Stimulated activated naive B cell treated with anti-CD40 and anti-IgM and Interleukin-4, amounts not matched to agents 10 μg/mL and 1 μg/mL and 100 μg/mL, for 72 hours (primary cell): ENCODE measurements around the gene MYBPC2.

Experiments used
- ATAC-seq, 2 donors: fragments of 150-1000 bp; cut with Tn5 transposase; replicated peaks; 2 replicates each; pipeline ENCODE4 v1.10.0; 2021; ENCODE audit warnings: moderate library complexity in 1 of 2
- DNase-seq: peaks from one replicate; pipeline ENCODE4 v3.0.0; 2021
- H3K27ac Mint-ChIP-seq: one replicate; pipeline ENCODE4 v1.8.0; 2022; ENCODE audit warnings: mild to moderate bottlenecking, mixed read lengths
- H3K27me3 Mint-ChIP-seq, 2 donors: one replicate each; pipeline ENCODE4 v1.8.0; 2022; ENCODE audit warnings: mixed read lengths in 2 of 2
- H3K36me3 Mint-ChIP-seq, 2 donors: one replicate each; pipeline ENCODE4 v1.8.0; 2022; ENCODE audit warnings: mixed read lengths in 2 of 2, mild to moderate bottlenecking in 1 of 2
- H3K4me1 Mint-ChIP-seq, 2 donors: one replicate each; pipeline ENCODE4 v1.8.0; 2022; ENCODE audit warnings: mixed read lengths in 2 of 2, mild to moderate bottlenecking in 1 of 2
- H3K4me3 Mint-ChIP-seq, 2 donors: one replicate each; pipeline ENCODE4 v1.8.0; 2022; ENCODE audit warnings: mild to moderate bottlenecking in 2 of 2, mixed read lengths in 2 of 2, moderate library complexity in 1 of 2
- H3K9me3 Mint-ChIP-seq, 2 donors: one replicate each; pipeline ENCODE4 v1.8.0; 2022; ENCODE audit warnings: mixed read lengths in 2 of 2, mild to moderate bottlenecking in 1 of 2

MYBPC2 gene

DNA sequence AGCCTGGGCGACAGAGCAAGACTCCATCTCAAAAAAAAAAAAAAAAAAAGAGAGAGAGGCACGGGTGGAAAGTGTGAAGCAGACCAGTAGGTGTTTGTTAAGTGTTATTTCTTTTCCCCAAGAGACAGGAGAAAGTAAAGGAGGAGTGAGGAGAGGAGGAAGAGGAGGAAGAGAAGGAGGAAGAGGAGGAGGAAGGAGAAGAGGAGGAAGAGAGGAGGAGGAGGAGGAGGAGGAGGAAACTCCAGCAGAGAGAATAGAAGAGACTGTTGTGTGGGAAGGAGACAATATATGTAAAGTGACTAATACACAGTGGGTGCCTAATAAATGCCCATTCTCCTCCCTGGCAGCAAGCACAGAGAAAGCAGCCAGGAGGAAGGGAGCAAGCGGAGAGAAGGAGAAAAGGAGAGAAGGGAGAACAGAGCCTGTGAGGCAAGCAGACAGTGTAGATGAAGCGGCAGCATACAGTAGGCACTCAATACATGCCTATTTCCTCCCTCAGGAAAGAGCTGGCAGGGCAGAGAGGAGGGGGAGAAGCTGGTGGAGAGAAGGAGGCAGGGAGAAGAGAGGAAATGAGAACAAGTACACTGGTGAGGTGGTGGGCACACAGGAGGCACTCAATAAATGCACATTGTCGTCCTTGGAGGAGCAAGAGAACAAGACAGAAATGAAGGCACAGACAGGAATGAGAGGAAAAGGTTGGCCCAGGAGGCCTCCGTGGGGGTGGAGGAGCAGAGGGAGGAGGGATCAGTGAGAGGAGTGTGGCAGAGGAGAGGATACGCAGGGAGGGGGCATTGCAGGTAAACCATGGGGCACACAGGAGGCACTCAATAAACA, 61.7 kb downstream of the MYBPC2 start:
- H3K4me3 Mint-ChIP-seq, result no peak overlapping the region
- no peak overlapping the region for H3K27ac Mint-ChIP-seq
- ATAC-seq (no peak), DNase-seq (no peak)
- peaks cover 19 to 31% of the 10 kb centered on the region in 2 donors for H3K36me3 Mint-ChIP-seq
- peaks cover 22 to 23% of the 10 kb centered on the region in 2 donors for H3K4me1 Mint-ChIP-seq
- no peaks in the 10 kb centered on the region for H3K9me3 Mint-ChIP-seq
- peaks cover 8 to 14% of the 10 kb centered on the region in 2 donors for H3K27me3 Mint-ChIP-seq

DNA sequence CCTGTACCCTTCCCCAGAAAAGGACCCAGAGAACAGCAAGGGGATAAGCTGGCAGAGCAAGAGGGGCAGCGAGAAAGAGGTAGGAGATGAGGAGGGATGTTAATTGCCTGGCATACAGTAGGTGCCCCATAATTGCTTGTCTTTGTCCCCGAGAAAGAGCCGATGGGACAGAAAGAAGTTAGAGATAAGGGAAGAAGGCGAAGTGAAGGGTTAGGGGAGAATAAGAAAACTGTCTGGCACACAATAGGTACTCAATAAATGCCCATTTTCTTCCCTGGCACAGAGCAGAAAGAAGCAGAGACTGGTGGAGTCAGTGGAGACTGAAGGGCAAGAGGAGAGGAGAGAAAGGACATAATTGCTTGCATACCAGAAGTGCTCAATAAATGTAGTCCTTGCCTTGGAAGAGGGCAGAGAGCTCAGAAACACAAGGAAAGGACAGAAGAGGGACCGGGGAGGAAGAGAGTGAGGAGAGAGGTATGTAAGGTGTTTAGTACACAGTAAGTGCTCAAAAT, 62.4 kb downstream of the MYBPC2 start:
- H3K4me1 Mint-ChIP-seq, result peaks cover 21 to 22% of the 10 kb centered on the region in 2 donors

DNA sequence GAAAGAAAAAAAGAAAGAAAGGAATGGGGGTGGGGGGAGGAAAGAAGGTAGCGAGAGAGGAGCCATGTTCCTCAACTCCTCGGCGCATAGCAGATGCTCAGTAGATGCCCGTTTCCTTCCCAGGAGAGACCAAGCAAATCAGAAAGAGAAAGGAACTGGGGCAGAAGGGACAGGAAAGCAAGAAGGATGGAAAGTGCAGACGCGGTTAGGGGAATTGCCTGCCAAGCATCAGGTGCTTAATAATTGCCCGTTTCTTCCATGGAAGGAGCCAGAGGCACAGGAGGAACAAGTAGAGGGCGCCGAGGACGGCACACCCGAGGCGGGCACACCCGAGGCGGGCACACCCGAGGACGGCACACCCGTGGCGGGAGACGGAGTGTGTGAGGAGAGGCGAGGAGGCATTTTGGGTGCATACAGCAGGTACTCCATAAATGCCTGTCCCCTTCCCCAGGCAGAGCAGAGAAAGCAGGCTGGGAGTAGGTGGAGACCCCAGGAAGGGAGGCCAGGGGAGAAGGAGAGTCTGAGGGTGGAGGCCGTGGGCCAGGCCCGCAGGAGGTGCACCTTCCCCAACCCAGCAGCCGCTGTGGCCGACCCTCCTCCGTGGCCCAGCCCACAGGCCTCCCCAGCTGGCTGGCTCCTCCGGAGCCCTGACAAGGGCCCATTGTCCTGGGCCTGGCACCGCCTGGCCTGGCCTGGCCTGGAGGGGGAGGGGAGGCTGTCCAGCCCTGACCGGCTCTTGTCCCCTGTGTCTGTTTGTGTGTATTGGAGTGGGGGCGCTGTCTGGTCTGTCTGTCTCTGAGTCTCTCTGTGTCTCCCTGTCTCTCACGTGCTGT, 63.7 kb downstream of the MYBPC2 start:
- ATAC-seq (no peak), DNase-seq (no peak)
- Mint-ChIP-seq H3K36me3 (peaks cover 9 to 19% of the 10 kb centered on the region in 2 donors), H3K4me3 (no peak overlapping the region), H3K27me3 (peaks cover 6 to 11% of the 10 kb centered on the region in 2 donors), H3K9me3 (no peaks in the 10 kb centered on the region), H3K4me1 (peaks cover 11 to 12% of the 10 kb centered on the region in 2 donors), H3K27ac (no peak overlapping the region)

More for the DNA sequence above, 62.4 kb downstream of the MYBPC2 start:
- no peak overlapping the region for H3K27ac Mint-ChIP-seq
- peaks cover 8 to 14% of the 10 kb centered on the region in 2 donors for H3K27me3 Mint-ChIP-seq
- DNase-seq (no peak), ATAC-seq (no peak)
- peaks cover 15 to 26% of the 10 kb centered on the region in 2 donors for H3K36me3 Mint-ChIP-seq
- no peak overlapping the region for H3K4me3 Mint-ChIP-seq
- no peaks in the 10 kb centered on the region for H3K9me3 Mint-ChIP-seq

DNA sequence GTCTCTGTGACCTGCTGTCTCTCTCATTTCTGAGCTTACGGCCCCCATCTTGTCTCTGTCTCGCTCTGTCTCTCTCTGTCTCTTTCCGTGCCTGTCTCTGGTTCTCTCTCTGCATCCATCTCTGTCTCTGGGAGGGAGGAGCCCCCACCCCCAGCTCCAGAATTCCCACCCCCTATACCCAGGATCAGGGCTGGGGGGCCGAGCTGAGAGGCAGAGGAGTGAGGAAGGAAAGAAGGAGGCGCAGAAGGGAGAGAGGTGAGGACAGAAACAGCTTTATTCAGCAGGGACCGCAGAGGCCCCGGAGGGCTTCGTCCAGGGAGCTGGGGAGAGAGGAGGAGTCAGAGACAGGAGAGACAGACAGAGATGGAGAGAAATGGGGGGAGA, 64.3 kb downstream of the MYBPC2 start:
- no peak for DNase-seq
- H3K9me3 Mint-ChIP-seq, result no peaks in the 10 kb centered on the region
- H3K4me1 Mint-ChIP-seq, result peaks cover 4 to 5% of the 10 kb centered on the region in 2 donors
- no peak overlapping the region for H3K27ac Mint-ChIP-seq
- peaks cover 0 to 5% of the 10 kb centered on the region in 2 donors for H3K27me3 Mint-ChIP-seq
- ATAC-seq, result no peak
- no peak overlapping the region for H3K4me3 Mint-ChIP-seq
- peaks cover 9 to 23% of the 10 kb centered on the region in 2 donors for H3K36me3 Mint-ChIP-seq

DNA sequence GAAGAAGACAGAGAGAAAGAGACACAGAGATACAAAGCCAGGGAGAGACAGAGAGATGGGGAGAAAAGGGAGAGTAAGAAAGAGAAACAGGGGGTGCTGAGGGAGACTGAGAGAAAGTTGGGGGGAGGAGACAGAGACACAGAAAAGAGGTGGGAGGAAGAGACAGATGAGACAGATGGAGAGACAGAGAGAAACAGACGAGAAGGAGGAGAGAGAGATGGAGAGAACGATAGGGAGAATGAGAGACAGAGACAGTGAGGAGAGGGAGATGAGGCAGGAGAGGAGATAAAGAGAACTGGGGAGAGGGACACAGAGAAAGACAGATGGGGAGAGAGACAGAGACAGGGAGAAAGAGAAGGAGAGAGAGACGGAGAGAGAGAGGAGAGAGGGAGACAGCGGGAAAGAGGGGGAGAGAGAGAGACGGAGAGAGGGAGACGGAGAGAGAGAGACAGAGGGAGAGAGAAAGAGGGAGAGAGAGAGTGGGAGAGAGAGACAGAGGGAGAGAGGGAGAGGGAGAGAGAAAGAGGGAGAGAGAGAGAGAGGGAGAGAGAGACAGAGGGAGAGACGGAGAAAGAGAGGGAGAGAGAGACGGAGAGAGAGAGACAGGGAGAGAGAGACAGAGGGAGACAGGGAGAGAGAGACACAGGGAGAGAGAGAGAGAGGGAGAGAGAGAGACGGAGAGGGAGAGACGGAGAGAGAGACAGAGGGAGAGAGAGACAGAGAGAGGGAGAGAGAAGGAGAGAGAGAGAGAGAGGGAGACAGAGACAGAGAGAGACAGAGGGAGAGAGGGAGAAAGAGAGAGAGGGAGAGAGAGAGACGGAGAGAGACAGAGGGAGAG, 65.7 kb downstream of the MYBPC2 start:
- H3K4me3 Mint-ChIP-seq, result no peak overlapping the region
- no peaks in the 10 kb centered on the region for H3K4me1 Mint-ChIP-seq
- DNase-seq (no peak), ATAC-seq (no peak)
- no peaks in the 10 kb centered on the region for H3K27me3 Mint-ChIP-seq
- H3K9me3 Mint-ChIP-seq, result no peaks in the 10 kb centered on the region
- no peak overlapping the region for H3K27ac Mint-ChIP-seq
- peaks cover 7 to 20% of the 10 kb centered on the region in 2 donors for H3K36me3 Mint-ChIP-seq

DNA sequence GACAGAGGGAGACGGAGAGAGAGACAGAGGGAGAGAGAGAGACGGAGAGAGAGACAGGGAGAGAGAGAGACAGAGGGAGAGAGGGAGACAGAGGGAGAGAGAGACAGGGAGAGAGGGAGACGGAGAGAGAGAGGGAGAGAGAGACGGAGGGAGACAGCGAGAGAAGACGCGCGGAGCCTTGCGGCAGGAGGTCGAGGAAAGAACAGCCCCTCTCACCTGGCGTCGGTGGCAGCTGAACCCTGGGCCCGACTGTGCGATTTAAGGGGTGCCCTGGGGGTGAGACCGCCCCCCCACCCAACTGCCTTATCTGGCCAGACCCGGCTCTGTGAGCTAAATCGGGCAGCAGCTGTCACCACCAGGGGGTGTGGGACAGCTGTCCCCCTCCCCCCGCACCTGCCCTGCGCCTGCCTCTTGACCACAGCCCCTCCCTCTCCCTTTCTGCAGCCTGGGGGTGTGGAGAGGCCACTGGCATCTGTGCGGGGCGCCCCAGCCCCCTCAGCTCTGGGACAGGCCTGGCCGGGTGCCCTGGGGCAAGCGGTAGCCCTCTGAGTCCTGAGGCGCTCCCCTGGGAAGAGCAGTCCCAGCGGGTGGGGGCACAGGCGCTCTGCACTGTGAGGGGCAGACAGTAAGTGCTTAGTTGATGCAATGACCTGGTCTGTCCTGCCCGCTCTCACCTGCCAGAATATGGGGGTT, 67.5 kb downstream of the MYBPC2 start:
- H3K27ac Mint-ChIP-seq, result no peak overlapping the region
- H3K4me3 Mint-ChIP-seq, result no peak overlapping the region
- DNase-seq (no peak), ATAC-seq (peak; percentile 58 to 72)
- H3K4me1 Mint-ChIP-seq, result no peaks in the 10 kb centered on the region
- peaks cover 3 to 11% of the 10 kb centered on the region in 2 donors for H3K36me3 Mint-ChIP-seq
- H3K9me3 Mint-ChIP-seq, result no peaks in the 10 kb centered on the region
- no peaks in the 10 kb centered on the region for H3K27me3 Mint-ChIP-seq

DNA sequence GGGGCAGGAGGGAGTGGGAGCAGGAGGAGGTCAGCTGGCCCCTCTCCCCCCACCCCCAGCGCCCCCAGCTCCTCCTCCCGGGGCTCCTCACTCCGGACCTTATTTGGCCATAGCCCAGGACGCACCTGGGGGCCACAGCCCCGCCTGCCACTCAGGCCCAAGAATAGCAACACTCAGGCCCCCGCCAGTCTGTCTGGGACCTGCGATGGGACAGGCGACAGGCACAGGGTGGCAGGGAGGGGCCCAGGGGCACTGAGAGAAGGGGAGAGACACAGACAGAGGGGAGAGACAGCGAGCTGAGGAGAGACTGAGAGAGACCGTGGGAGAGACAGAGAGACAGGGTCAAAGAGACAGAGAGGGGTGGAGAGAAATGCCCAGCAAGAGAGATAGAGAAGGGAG, 68.1 kb downstream of the MYBPC2 start:
- no peak overlapping the region for H3K4me3 Mint-ChIP-seq
- no peaks in the 10 kb centered on the region for H3K9me3 Mint-ChIP-seq
- H3K27ac Mint-ChIP-seq, result no peak overlapping the region
- H3K27me3 Mint-ChIP-seq, result no peaks in the 10 kb centered on the region
- peaks cover 6 to 12% of the 10 kb centered on the region in 2 donors for H3K36me3 Mint-ChIP-seq
- DNase-seq (no peak), ATAC-seq (peak; percentile 31 to 37)
- H3K4me1 Mint-ChIP-seq, result no peaks in the 10 kb centered on the region

DNA sequence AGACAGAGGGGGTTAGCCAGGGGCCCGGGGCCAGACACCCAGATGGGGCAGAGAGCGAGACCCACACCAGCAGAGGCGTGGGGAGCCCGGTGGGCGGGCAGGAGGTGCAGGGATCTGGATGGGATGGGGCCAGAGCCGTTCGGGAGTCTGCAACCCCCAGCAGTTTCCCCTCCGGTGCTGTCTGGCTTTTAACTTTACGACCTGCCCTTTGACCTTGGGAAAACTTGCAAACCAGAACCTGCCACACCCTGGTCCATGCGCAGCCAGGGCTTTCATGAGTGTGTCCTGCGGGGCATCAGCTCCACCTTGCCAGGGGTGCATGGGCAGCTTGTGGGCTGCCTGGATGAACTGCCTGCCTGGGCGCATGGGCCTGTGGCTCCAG, 68.5 kb downstream of the MYBPC2 start:
- DNase-seq (no peak), ATAC-seq (peak; percentile 10 to 24)
- Mint-ChIP-seq H3K9me3 (no peaks in the 10 kb centered on the region), H3K4me3 (no peak overlapping the region), H3K36me3 (peaks cover 6 to 12% of the 10 kb centered on the region in 2 donors), H3K27ac (no peak overlapping the region), H3K4me1 (no peaks in the 10 kb centered on the region), H3K27me3 (no peaks in the 10 kb centered on the region)

DNA sequence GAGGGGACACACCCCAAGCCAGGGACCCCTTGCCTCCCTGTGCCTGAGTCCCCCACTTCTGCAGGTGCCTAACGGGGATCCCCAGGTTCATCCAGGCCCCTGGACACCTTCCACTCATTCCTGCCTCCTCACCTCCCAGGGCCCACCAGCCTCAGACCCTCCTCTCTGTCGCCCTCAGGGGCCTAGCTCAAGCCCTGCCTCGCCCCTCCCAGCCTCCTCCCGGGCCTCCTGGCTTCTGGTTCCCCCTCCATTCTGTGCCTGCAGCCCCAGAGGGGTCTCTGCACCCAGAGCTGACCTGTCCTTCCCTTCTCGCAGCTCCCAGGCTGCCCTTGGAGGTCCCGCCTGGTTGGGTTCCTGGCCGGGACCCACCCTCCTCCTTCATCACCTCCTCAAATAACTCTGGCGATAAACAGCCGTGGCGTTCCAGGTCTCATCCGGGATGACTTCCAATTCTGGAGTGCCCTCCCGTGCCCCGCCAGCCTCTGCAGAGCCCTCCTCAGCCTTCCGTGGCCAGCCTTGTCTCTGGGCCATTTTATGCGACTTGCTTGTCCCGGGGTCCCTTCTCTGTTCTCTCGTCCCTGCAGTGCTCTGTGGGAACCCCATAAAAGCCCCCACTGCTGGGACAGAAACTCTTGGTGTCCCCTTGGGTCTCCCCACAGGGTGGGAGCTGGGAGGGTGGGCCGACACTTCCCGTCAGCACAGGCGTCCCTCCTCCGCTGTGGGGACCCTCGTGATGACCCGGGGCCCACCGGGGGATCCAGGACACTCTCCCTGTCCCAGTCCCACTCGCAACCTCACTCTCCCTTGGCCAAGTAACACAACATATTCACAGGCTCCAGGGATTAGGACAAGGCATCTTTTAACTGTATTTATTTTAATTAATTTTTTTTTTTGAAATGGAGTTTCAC, 69.1 kb downstream of the MYBPC2 start:
- no peak overlapping the region for H3K27ac Mint-ChIP-seq
- DNase-seq, result no peak
- H3K9me3 Mint-ChIP-seq, result no peaks in the 10 kb centered on the region
- H3K4me3 Mint-ChIP-seq, result no peak overlapping the region
- H3K4me1 Mint-ChIP-seq, result peaks cover 0 to under 1% of the 10 kb centered on the region in 2 donors
- peaks cover 6 to 13% of the 10 kb centered on the region in 2 donors for H3K36me3 Mint-ChIP-seq
- no peak for ATAC-seq
- H3K27me3 Mint-ChIP-seq, result no peaks in the 10 kb centered on the region

DNA sequence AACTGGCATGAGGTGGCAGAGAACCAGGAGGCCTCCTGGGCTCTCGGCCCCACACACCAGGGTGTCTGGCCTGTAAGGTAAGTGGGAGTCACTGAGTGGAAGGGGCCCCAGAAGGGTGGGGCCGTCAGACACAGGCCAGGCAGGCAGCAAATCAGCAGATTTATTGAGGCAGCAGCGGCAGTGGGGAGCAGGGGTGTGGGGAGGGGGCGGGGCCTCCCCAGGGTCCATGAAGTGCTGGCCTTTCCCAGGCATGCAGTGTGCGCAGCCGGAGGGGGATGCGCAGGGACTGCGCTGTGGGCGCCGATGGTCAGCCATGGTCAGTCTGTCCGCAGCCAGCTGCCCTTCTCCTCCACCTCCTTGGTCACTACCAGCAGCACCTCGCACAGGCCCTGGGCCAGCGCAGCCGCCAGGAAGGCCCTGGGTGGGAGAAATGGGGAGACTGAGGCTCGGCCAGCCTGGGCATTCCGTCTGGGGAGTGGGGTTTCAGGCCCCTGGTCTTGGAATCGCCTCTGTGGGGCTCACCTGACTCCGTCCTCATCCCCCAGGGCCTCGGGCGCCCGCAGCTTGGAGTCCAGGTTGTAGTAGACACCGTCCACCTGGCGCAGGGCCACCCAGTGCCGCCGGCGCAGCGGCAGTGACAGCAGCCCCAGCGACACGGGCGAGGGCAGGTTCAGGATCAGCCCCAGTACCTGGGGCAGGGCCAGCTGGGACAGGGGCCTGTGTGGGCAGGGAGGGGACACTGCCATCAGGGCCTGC, 73.3 kb downstream of the MYBPC2 start:
- H3K27ac Mint-ChIP-seq, result no peak overlapping the region
- ATAC-seq (no peak), DNase-seq (no peak)
- H3K4me1 Mint-ChIP-seq, result peaks cover 14 to 30% of the 10 kb centered on the region in 2 donors
- no peak overlapping the region for H3K4me3 Mint-ChIP-seq
- no peaks in the 10 kb centered on the region for H3K9me3 Mint-ChIP-seq
- peaks cover 19 to 32% of the 10 kb centered on the region in 2 donors for H3K36me3 Mint-ChIP-seq
- H3K27me3 Mint-ChIP-seq, result no peaks in the 10 kb centered on the region

DNA sequence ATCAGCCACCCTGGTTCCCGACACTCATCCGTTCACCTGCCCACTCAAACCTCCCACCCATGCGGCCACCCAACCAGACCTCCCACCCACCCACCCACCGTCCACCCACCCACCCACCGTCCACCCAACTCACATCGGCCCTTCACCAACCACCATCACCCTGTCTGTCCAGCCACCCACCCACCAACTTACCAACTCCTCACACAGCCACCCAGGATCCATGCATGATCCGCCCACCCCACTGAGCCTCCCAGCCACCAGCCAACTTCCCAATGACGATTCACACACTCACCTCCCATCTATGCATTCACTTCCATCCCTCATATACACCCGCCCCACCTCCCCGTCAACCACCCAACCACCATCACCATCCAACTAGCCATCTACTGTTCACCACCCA, 74.0 kb downstream of the MYBPC2 start:
- peaks cover 18 to 36% of the 10 kb centered on the region in 2 donors for H3K4me1 Mint-ChIP-seq
- ATAC-seq (no peak), DNase-seq (no peak)
- no peaks in the 10 kb centered on the region for H3K27me3 Mint-ChIP-seq
- peaks cover 19 to 35% of the 10 kb centered on the region in 2 donors for H3K36me3 Mint-ChIP-seq
- H3K9me3 Mint-ChIP-seq, result no peaks in the 10 kb centered on the region
- H3K4me3 Mint-ChIP-seq, result no peak overlapping the region
- H3K27ac Mint-ChIP-seq, result no peak overlapping the region

DNA sequence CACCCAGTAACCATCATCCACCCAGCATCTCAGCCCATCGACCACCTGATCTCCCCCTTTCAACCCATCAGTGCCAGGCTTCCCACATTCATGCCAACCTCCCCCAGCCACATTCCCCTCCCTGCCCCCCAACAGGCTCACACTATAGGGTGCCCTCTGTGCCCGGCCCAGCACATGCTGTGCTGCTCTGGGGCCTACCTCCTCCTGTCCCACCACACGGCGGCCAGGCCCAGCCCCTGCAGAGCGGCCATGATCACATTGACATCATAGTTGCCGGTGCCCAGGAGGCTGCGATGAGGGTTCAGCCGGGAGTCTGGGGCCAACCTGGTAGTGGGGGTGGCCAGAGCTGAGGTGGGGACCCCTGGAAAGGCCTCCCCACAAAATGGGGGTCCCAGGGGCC, 74.7 kb downstream of the MYBPC2 start:
- Mint-ChIP-seq H3K9me3 (no peaks in the 10 kb centered on the region), H3K36me3 (peaks cover 19 to 32% of the 10 kb centered on the region in 2 donors), H3K27me3 (no peaks in the 10 kb centered on the region), H3K27ac (no peak overlapping the region), H3K4me1 (peaks cover 20 to 40% of the 10 kb centered on the region in 2 donors), H3K4me3 (no peak overlapping the region)
- ATAC-seq (no peak), DNase-seq (no peak)
